ENCODE data around the gene ZMYND15. TPM values are rescaled to one million over a fixed set of nuclear protein-coding genes. Genes with fewer than 3 reads are reported as not detected.

ZMYND15 gene
- polyA plus RNA-seq, 1 donor (not counting 4 experiments of a cell fraction or from before 2014, with no cell fraction given) = 0.25 TPM

- Histone ChIP-seq H3K4me1 (ENCODE audit: control insufficient read depth, extremely low read depth, insufficient read depth, low read length) (peaks cover 25% of the 10 kb centered on the region), H3K79me2 (ENCODE audit: control insufficient read depth, insufficient read depth, low read length) (peaks cover 6% of the 10 kb centered on the region), H3K4me3 (ENCODE audit: control insufficient read depth in 2 of 3, extremely low read depth in 1 of 3, insufficient read depth in 2 of 3, low read depth in 1 of 3, low read length in 3 of 3) (peak within 1 kb of the TSS; percentile 57 to 82 (median 68)), H4K20me1 (ENCODE audit: control insufficient read depth, extremely low read depth, insufficient read depth, low read length) (no peaks in the 10 kb centered on the region), H3K36me3 (ENCODE audit: control insufficient read depth in 2 of 2, extremely low read depth in 1 of 2, insufficient read depth in 2 of 2, low read length in 2 of 2) (no peaks in the 10 kb centered on the region), H3K27me3 (ENCODE audit: control insufficient read depth, extremely low read depth, insufficient read depth, low read length) (peaks cover 11% of the 10 kb centered on the region), H3K9ac (ENCODE audit: control insufficient read depth, extremely low read depth, insufficient read depth, low read length) (peak within 1 kb of the TSS; percentile 79), H3K4me2 (ENCODE audit: control insufficient read depth, extremely low read depth, insufficient read depth, low read depth, low read length) (peak within 1 kb of the TSS; percentile 90), H3K27ac (ENCODE audit: control insufficient read depth, insufficient read depth, low read length) (peak within 1 kb of the TSS; percentile 75), H3K9me1 (ENCODE audit: control insufficient read depth, extremely low read depth, insufficient read depth, low read length) (no peaks in the 10 kb centered on the region), H3K9me3 (ENCODE audit: control insufficient read depth, low read depth, low read length) (no peaks in the 10 kb centered on the region), H2AFZ (ENCODE audit: control insufficient read depth, low read length) (peak within 1 kb of the TSS; percentile 74)
- dilution Hi-C loops (cut with MboI; ENCODE audit: extremely low pct_ligation_motif_present, low sequenced_read_pairs) = no loop called here
- DNase-seq (ENCODE audit: low read depth, low spot score) (no peak), FAIRE-seq (no peak)
- TF ChIP-seq CTCF (optimal IDR thresholded peaks at IDR 0.05 in 1 of 3, IDR thresholded peaks at IDR 0.05 in 1 of 3, conservative IDR thresholded peaks at IDR 0.05 in 1 of 3; ENCODE audit: extremely low read depth in 1 of 3, insufficient read depth in 2 of 3, low read length in 3 of 3) = no peak
- TF ChIP-seq EZH2 (IDR thresholded peaks at IDR 0.05; ENCODE audit: low read length) = no peak
Measured at GRCh38 chr17:4788807-4789700, 49.4 kb downstream of the ZMYND15 start, which contains the start of gene GLTPD2. Gene GLTPD2, plus strand, starts transcription at chr17:4788964. Its CDS starts 48 bp downstream, at chr17:4789012.

- H3K4me1 ChIP-seq (ENCODE audit: control insufficient read depth, extremely low read depth, insufficient read depth, low read length) = peaks cover 25% of the 10 kb centered on the region
- H2AFZ ChIP-seq (ENCODE audit: control insufficient read depth, low read length) = peak overlapping the region; percentile 74
- peak overlapping the region; percentile 90 for H3K4me2 ChIP-seq (ENCODE audit: control insufficient read depth, extremely low read depth, insufficient read depth, low read depth, low read length)
- H3K27ac ChIP-seq (ENCODE audit: control insufficient read depth, insufficient read depth, low read length) = peak overlapping the region; percentile 75
- no peaks in the 10 kb centered on the region for H3K9me3 ChIP-seq (ENCODE audit: control insufficient read depth, low read depth, low read length)
- dilution Hi-C loops (cut with MboI; ENCODE audit: extremely low pct_ligation_motif_present, low sequenced_read_pairs) = no loop called here
- H4K20me1 ChIP-seq (ENCODE audit: control insufficient read depth, extremely low read depth, insufficient read depth, low read length) = no peaks in the 10 kb centered on the region
- no peaks in the 10 kb centered on the region for H3K9me1 ChIP-seq (ENCODE audit: control insufficient read depth, extremely low read depth, insufficient read depth, low read length)
- H3K4me3 ChIP-seq (ENCODE audit: control insufficient read depth in 2 of 3, extremely low read depth in 1 of 3, insufficient read depth in 2 of 3, low read depth in 1 of 3, low read length in 3 of 3) = peak overlapping the region; percentile 57 to 82 (median 68)
- FAIRE-seq = no peak
- no peak for DNase-seq (ENCODE audit: low read depth, low spot score)
- H3K79me2 ChIP-seq (ENCODE audit: control insufficient read depth, insufficient read depth, low read length) = peaks cover 6% of the 10 kb centered on the region
- H3K9ac ChIP-seq (ENCODE audit: control insufficient read depth, extremely low read depth, insufficient read depth, low read length) = peak overlapping the region; percentile 79
- H3K27me3 ChIP-seq (ENCODE audit: control insufficient read depth, extremely low read depth, insufficient read depth, low read length) = peaks cover 11% of the 10 kb centered on the region
- TF ChIP-seq EZH2 (IDR thresholded peaks at IDR 0.05; ENCODE audit: low read length) = no peak
- no peak for TF ChIP-seq CTCF (optimal IDR thresholded peaks at IDR 0.05 in 1 of 3, IDR thresholded peaks at IDR 0.05 in 1 of 3, conservative IDR thresholded peaks at IDR 0.05 in 1 of 3; ENCODE audit: extremely low read depth in 1 of 3, insufficient read depth in 2 of 3, low read length in 3 of 3)
- H3K36me3 ChIP-seq (ENCODE audit: control insufficient read depth in 2 of 2, extremely low read depth in 1 of 2, insufficient read depth in 2 of 2, low read length in 2 of 2) = no peaks in the 10 kb centered on the region
Measured at GRCh38 chr17:4789701-4789950, 50.0 kb downstream of the ZMYND15 start.

Data from keratinocyte (primary cell).